Esophagus muscularis mucosa (tissue), 4 donors: ENCODE results near the gene SLC7A1. TPM values are rescaled to one million over a fixed set of nuclear protein-coding genes. Genes with fewer than 3 reads are reported as not detected.

Source experiments
- DNase-seq: peaks from one replicate; pipeline ENCODE4 v3.0.0-alpha.2; 2017; ENCODE audit errors: extremely low spot score
- H3K27ac ChIP-seq, 4 donors: fragments of 200-600 bp; sonication (generic); replicated peaks in 1 of 4; 1 replicate in 3 of 4; 2 replicates in 1 of 4; pipeline ENCODE4 v1.5.1; 2016 to 2019; ENCODE audit warnings: mild to moderate bottlenecking in 1 of 4
- H3K27me3 ChIP-seq, 4 donors: fragments of 200-600 bp; sonication (generic); one replicate each; pipeline versions ENCODE4 v1.5.1 to v1.6.0; 2016 to 2019
- H3K36me3 ChIP-seq, 4 donors: fragments of 200-600 bp; sonication (generic); one replicate each; pipeline ENCODE4 v1.5.1; 2016 to 2019
- H3K4me1 ChIP-seq, 4 donors: fragments of 200-600 bp; sonication (generic); one replicate each; pipeline ENCODE4 v1.5.1; 2016 to 2019
- H3K4me3 ChIP-seq, 4 donors: fragments of 200-600 bp; sonication (generic); 1 replicate in 2 of 4; 2 replicates in 2 of 4; pipeline ENCODE4 v1.5.1; 2016 to 2019; ENCODE audit warnings: mild to moderate bottlenecking in 4 of 4, moderate library complexity in 1 of 4
- H3K9me3 ChIP-seq, 4 donors: fragments of 200-600 bp; sonication (generic); 1 replicate in 3 of 4; 2 replicates in 1 of 4; pipeline ENCODE4 v1.5.1; 2016 to 2019
- EP300 ChIP-seq: sonication (generic); formaldehyde crosslinking; IDR thresholded peaks from one replicate; pipeline ENCODE4 v1.6.1; 2017; ENCODE audit warnings: antibody characterized with exemption
- POLR2A ChIP-seq: fragments of 450-650 bp; IDR thresholded peaks from one replicate; pipeline ENCODE4 v1.6.1; 2017; ENCODE audit warnings: antibody characterized with exemption, moderate library complexity, mild to moderate bottlenecking, low read depth
- POLR2AphosphoS5 ChIP-seq, 2 donors: sonication (generic); formaldehyde crosslinking; IDR thresholded peaks; one replicate each; pipeline ENCODE4 v1.6.1; 2017; ENCODE audit warnings: antibody characterized with exemption in 2 of 2
- WGBS: methylation state at CpG from one replicate; pipeline ENCODE4 v1.1.5; 2018; 5-methylcytosine and 5-hydroxymethylcytosine counted together
- intact Hi-C: fragments of 100-400 bp; cut with DNase I; formaldehyde crosslinking; loops from one replicate; pipeline ENCODE4 v1.15.1; 2023
- total RNA-seq, 4 donors: library from RNA; depleted of rRNA; stranded (reverse); fragments of >200 nt; gene quantifications; one replicate each; pipeline versions ENCODE4 v1.1.0 to v1.2.1, GENCODE V29; 2016
- TF ChIP-seq, protein P1 (sequence below), 3 experiments: fragments of 200-600 bp in 2 of 3; fragments of 450-650 bp in 1 of 3; sonication (generic) in 2 of 3; IDR thresholded peaks; one replicate each; pipeline ENCODE4 v1.5.1; 2017 to 2019; ENCODE audit warnings: antibody characterized with exemption in 3 of 3, mild to moderate bottlenecking in 2 of 3, moderate library complexity in 1 of 3

Gene SLC7A1
- total RNA-seq, 4 donors from 2014 or later, result 15.0 to 28.8 (median 21.6) TPM

DNA sequence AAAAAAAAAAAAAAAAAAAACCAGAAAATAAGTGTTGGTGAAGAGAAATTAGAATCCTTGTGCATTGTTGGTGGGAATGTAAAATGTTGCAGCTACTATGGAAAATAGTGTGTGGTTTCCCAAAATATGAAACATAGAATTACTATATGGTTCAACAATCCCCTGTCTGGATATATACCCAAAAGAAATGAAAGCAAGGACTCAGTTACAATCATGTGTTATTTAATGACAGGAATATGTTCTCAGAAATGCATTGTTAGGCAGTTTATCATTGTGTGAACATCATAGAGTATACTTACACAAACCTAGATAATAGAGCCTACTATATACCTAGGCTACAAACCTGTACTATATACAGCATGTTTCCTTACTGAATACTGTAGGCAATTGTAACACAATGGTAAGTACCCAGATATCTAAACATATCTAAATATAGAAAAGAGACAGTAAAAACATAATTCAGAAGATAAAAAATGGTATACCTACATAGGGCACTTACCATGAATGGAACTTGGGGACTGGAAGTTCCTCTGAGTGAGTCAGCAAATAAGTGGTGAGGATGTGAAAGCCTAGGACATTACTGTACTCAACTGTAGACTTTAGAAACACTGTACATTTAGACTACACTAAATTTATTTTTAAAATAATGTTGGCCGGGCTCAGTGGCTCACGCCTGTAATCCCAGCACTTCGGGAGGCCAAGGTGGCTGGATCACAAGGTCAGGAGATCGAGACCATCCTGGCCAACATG, 25.7 kb upstream of the SLC7A1 start:
- intact Hi-C loops, result no loop called here
- Histone ChIP-seq H3K4me1 (no peaks in the 10 kb centered on the region), H3K27ac (no peak overlapping the region), H3K4me3 (no peak overlapping the region), H3K36me3 (no peaks in the 10 kb centered on the region), H3K27me3 (no peaks in the 10 kb centered on the region), H3K9me3 (peaks cover 0 to 5% (median 0%) of the 10 kb centered on the region in 4 donors)
- no peak for TF ChIP-seq POLR2A
- no peak for TF ChIP-seq POLR2AphosphoS5 (IDR thresholded peaks at IDR 0.05)
- no peak for TF ChIP-seq EP300
- TF ChIP-seq, protein P1, sequence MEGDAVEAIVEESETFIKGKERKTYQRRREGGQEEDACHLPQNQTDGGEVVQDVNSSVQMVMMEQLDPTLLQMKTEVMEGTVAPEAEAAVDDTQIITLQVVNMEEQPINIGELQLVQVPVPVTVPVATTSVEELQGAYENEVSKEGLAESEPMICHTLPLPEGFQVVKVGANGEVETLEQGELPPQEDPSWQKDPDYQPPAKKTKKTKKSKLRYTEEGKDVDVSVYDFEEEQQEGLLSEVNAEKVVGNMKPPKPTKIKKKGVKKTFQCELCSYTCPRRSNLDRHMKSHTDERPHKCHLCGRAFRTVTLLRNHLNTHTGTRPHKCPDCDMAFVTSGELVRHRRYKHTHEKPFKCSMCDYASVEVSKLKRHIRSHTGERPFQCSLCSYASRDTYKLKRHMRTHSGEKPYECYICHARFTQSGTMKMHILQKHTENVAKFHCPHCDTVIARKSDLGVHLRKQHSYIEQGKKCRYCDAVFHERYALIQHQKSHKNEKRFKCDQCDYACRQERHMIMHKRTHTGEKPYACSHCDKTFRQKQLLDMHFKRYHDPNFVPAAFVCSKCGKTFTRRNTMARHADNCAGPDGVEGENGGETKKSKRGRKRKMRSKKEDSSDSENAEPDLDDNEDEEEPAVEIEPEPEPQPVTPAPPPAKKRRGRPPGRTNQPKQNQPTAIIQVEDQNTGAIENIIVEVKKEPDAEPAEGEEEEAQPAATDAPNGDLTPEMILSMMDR (IDR thresholded peaks at IDR 0.05), result no peak
- no peak for DNase-seq
- WGBS, result 82% methylated on average over 4 of the region's 4 CpGs

DNA sequence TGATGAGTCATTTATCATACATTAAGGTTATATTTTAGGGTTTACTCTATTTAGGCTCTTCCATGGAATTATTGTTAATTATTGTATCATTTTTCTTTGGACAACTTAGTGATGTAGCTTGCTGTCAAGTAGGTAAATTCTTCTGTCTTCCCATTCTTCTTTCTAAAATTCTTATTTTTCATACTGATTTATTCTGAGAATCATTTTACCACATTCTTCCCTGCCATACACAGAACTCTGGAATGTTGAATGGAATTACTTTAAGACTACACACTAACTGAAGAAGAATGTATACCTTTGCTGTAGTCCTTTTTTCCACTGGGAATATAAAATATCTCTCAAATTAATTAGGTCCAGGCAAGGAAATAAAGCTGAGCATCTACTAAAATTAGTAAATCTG, 24.5 kb upstream of the SLC7A1 start:
- peaks cover 0 to 5% (median 0%) of the 10 kb centered on the region in 4 donors for H3K9me3 ChIP-seq
- no peaks in the 10 kb centered on the region for H3K4me1 ChIP-seq
- intact Hi-C loops, result no loop called here
- H3K36me3 ChIP-seq, result no peaks in the 10 kb centered on the region
- TF ChIP-seq POLR2A (no peak), POLR2AphosphoS5 (IDR thresholded peaks at IDR 0.05) (no peak), EP300 (no peak)
- TF ChIP-seq, protein P1 (IDR thresholded peaks at IDR 0.05), result no peak
- H3K27me3 ChIP-seq, result no peaks in the 10 kb centered on the region
- H3K27ac ChIP-seq, result no peak overlapping the region
- DNase-seq, result no peak
- no peak overlapping the region for H3K4me3 ChIP-seq

DNA sequence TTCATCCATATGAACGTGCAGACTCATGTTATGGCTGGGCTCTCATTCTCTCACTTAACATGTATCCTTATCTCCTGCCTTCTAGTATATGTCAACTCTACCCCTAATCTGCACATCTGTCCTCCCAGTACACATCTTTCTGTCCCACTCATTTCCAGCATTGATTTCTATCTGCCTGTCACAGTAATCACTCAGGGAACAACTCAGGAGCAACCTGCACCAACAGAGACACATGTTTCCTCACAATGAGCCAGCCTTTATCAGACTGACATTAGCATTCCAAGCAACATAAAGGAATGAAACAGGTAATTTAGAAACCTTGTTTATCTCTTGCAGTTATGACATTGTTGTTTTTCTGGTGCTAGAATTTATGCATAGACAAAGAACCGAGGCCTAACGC, 17.6 kb upstream of the SLC7A1 start:
- Histone ChIP-seq H3K9me3 (peaks cover 0 to 2% (median 0%) of the 10 kb centered on the region in 4 donors), H3K27ac (no peak overlapping the region), H3K36me3 (no peaks in the 10 kb centered on the region), H3K4me3 (no peak overlapping the region), H3K4me1 (no peaks in the 10 kb centered on the region), H3K27me3 (peaks cover 0 to 3% (median 0%) of the 10 kb centered on the region in 4 donors)
- DNase-seq, result no peak
- WGBS, result 85% methylated on average over 3 of the region's 3 CpGs
- intact Hi-C loops, result no loop called here
- TF ChIP-seq POLR2A (no peak), POLR2AphosphoS5 (IDR thresholded peaks at IDR 0.05) (no peak), EP300 (no peak)
- TF ChIP-seq, protein P1 (IDR thresholded peaks at IDR 0.05), result no peak

DNA sequence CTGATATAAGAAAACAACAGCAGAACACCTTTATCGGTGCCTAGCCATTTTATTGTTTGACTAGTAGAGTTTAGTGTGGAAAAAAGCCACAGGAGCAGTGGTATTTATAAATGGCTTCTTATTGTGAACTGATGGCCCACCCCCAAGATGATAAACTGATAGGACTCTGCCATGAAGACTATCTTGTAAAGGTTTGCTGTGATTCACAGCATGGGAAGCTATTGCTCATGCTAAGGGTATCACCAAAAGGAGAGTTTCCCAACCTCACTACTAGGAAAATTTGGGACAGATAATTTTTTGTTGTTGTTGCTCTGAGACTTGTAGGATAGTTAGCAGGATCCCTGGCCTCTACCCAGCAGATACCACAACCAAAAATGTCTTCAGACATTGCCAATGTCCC, 12.0 kb upstream of the SLC7A1 start:
- Histone ChIP-seq H3K27ac (no peak overlapping the region), H3K4me1 (no peaks in the 10 kb centered on the region), H3K9me3 (no peaks in the 10 kb centered on the region), H3K27me3 (peaks cover 0 to 3% (median 0%) of the 10 kb centered on the region in 4 donors), H3K4me3 (no peak overlapping the region), H3K36me3 (no peaks in the 10 kb centered on the region)
- WGBS, result 100% methylated on average over 1 of the region's 1 CpG
- TF ChIP-seq POLR2A, result no peak
- TF ChIP-seq, protein P1 (IDR thresholded peaks at IDR 0.05), result no peak
- intact Hi-C loops, result no loop called here
- no peak for DNase-seq
